Middle frontal gyrus (tissue), 1 donor: ENCODE results near the gene CA10.

Experiments used
- DNase-seq: peaks from one replicate; pipeline ENCODE4 v3.0.0-alpha.2; 2015; ENCODE audit warnings: low spot score; ENCODE audit errors: extremely low spot score

CA10 gene

DNA sequence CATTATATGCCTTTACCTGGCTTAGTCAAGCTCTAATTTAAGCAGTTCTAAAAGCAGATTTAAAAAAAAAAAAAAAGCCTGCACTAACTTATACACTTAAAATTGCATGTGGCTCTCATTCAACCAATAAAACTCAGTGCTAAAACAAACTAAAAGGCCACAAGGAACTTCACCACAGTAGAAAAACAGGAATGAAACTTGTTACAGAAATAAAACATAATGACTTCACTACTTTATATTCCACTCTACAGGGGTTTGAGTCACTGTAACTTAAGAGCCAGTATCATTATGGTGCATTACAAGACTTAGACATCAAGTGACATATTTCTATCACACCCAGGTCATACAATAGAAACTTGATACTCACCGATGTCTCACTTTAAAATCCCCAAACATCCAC, 11.1 kb downstream of the CA10 start:
- DNase-seq, result no peak

DNA sequence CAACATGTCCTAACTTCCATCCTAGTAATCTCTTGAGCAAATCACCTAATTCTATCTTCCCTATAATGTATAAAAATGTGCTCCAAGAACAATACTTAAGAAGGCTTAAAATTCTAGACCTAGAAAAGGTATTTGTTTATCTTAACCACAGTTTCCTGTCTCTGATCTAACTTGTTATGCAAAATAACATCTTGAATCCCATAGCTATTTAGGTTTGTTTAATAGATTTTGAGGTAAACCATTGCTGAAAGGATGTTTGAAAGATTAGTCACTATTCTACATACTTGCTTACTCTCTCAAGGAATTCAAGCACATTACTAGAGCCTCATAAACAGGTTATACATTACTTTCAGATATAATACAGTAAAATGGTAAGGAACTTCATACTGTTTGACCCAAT, 13.0 kb downstream of the CA10 start:
- DNase-seq, result no peak

DNA sequence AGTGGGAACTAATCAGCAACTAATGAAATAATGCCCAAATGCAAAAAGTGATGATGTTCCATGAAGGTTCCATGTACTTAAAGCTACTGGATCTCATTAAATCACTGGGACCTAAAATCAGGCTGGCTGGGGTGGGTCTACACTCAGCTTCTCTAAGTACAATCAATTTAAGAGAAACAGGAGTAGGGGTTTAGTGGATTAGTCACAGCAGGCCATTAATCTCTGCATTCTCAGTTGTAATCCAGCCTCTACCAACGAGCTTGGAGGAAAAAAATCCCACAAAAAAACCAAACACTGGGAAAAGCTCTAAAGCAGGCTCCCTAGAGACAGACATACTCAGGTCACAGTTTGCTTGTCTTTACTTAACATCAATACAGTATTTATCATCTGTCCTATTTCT, 15.0 kb downstream of the CA10 start:
- DNase-seq, result no peak

DNA sequence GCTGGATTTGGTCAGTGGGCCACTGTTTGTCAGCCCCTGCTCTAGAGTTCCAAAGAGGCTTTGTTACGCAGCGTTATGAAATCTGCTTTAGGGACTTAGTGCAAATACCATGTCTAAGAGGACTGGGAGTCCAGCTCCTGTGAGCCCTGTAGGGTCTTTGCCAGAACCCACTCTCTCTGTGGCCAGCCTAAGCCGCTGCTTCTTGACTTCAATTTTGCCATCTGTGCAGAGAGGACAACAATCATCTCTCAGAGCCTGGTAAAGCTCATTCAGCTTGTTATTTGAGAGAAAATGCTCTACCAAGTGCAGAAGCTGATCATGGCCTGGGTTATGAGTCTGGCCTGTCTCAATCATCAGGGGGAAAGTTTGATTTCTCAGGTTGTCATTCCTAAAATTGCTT, 17.9 kb downstream of the CA10 start:
- DNase-seq, result no peak

DNA sequence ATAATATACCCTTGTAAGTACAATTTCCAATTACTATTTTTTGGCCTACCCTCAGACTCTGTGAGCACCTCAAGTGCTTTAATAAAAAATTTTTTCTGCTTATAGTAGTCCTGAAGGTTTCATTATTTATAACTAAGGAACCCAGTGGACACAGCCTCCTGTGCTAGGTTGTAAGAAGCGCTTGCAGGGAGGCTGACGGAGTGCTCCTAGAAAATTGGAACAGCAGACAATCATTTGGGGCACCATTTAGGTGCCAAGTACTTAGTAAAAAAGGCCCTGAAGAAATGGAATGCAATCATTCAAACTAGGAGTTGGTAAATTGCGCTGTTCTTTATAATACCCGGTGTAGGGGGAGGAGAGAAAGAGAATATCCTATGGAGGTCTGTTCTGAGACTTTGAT, 19.8 kb downstream of the CA10 start:
- no peak for DNase-seq

DNA sequence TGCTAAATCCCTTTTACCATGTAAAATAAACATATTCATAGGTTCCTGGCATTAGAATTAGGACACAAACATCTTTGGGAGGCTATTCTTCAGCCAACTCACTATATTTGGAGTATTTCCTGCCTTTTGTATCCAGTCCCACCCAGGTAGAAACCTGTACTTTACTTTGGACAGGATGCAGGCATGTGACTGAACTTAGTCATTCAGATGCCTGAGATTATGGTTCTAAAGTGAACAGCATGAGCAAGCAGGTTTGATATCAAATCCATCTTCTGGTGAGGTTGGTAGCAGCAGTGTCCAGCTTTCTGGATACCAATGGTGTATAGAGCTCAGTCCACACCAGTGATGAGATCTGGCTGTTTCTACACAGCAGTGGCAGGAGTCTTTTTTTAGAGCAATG, 20.2 kb downstream of the CA10 start:
- no peak for DNase-seq

DNA sequence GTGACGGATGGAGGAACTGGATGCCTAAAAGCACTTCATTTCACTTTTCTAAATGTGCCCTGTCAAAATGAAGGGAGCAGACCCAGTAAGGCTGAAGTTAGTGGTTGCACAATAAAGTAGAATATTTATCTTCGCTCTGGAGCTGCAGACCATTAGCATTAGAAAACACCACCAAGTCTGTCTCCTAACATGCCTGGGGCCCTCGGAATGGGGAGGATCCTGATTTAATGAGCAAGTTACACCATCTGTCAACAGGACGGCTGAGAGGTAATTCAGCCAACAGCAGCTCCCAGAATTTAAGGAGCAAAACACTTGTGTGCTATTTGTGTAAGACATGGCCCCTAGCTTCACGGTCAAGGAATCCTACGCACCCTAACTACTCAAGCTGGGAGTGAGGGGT, 22.3 kb downstream of the CA10 start:
- no peak for DNase-seq

DNA sequence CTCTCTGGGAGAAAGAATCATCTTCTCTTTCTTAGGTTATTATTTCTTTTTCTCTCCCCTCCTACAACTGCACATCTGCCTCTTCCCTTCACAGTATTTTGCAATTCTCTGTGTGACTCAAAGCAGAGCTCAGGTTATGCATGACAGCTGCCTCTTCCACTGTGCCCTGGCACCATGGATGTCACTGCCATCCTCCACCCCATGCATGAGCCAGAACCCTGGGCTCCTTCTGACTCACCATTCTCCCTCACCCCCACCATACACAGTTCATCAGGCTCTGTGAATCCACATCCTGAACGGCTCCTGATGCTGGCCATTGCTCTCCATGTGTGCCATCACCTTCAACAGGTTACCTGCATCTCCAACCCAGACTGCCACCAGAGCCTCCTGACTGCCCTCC, 23.9 kb downstream of the CA10 start:
- DNase-seq, result no peak

DNA sequence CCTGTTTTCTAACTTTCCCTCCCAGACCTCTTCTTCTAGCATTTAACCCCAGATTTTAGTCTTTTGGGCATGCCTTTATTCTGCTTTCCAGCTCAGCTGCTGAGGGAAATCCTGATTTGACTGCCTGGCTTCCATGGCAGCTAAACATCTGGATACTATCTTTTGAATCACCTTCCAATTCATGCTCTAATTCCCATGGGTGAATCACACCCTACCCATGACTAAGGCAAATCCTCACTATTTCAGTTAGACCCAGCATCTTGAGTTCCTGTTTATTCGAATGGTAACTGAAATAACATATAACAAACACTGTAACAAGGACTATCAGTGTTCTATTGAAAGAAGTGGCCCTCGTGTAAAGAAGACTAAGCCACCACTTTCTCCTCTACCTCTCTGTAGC, 29.8 kb downstream of the CA10 start:
- DNase-seq, result no peak

DNA sequence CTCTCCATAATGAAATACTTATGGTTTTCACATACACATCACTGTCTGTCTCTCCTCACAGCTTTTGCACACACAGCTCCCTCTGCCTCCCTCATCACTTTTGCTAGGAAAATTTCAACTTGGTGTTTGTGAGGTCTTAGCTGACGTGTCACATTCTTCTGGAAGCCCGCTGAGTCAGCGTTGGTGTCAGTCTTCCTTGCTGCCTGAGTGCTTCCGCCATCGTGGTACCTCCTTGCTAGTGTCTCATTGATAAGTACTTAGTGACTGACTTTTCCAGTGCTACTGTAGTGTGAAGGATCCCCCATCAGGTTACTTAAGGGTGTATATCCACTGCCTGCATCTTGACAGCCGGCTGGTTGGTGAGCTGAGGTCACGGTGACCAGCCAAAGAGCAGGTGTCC, 33.5 kb downstream of the CA10 start:
- no peak for DNase-seq

DNA sequence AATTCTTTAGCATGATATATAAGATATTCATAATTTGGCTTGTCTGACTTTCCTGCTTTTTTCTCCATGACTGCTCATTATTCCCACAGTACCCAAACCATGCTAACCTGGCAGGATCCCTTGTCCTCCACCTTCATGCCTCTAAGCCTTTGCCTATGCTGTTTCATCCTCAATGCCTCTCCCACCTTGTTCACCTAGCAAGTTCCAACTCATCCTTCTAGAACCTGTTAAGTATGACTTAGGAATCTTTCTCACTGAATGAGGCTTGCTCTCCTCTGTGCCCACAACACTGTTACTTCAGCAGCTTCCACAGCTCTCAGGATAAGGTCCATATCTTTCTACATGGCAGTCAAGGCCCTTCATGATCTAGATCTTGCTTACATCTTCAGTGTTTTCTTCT, 34.0 kb downstream of the CA10 start:
- no peak for DNase-seq

DNA sequence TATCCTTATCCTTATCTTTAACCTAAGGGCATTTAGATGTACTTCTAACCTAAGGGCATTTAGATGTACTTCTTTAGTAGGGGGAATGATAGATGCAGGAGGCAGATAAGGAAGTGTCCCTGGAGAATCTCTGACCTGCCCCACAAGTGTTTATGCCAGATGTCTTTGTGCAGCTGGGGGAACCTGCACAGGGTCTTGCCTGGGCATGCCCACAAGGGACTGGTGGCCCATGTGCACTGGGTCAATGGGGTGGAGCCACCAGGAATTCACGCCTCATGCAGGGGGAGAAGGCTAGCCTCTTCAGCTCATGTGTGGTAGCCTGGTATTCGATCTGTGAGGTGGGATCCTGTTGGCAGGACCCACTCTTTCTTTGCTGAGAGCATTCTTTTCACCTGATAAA, 38.0 kb downstream of the CA10 start:
- DNase-seq, result no peak

DNA sequence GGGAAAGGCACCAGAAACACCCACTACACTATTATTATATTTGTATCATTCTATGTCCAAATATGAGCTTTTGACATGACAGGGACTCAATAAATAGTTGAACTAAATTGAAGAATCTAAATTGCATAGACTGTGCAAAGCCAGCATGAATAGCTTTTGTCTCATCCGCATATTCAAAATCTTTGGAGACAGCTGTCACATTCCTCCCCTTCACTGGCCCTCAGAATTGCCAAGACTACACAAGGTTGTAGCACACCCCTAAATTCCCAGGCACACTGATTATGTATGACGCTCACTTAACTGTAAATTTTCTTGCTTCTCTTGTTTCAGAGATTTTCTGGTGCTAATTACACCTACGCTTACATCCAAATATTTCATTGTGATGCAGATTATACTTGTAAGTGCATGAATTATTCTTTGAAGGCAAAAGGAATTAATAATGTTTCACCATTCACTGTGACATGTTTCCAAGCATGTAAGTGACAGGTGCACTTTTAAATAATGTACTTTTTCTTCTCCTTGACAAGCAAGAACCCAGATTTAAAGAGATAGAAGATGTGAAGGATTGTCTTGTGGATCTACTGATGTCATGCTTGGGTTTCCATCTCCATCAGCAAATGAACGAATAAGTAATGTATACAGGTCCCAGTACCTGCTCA, 47.5 kb downstream of the CA10 start:
- DNase-seq, result no peak

DNA sequence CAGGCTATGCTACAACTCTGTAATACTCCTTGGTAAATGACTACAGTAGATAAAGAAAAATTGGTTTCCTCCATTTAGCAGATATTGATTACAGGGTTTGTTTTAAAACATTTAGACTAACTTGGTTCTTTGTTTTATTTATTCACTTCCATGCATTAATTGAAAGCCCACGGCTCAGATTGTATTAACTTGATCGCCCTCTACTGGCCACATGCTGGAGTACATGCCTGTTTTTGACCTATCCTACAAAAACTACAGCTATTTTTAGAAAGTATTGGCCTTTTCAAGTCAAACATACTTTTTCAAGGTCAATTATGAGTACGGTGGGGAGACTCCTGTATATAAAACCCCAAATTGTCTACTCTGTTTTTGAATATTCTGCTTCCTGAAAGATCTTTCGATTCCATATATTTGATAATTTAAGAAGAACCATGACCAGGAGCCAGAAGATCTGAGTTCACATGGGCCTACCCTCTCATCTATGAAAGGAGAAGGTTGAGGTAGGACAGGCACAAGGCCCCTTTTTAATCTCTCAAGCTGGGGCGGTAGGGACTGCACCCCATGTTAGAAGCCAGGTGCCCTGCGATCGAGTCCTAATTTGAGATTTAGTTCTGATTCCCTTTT, 51.8 kb downstream of the CA10 start:
- DNase-seq, result peak; percentile 50

DNA sequence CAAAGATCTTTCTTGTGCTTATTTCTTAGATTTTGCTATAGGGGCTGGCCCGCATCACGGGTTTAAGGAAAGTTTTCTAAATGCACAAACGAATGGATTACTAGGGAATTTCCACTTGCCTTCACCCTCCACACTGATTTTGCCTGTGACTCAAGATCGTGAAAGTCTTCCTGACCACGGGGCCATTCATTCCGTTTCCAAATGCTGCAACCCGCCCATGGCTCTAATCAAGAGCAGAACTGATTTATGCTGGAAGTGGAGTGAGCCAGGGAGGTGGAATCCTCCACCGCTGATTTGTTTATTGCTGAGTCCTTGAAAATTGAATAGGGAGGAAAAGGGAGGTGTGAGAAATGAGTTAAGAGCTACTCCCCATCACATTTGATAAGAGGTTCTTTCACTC, 52.4 kb downstream of the CA10 start:
- no peak for DNase-seq

DNA sequence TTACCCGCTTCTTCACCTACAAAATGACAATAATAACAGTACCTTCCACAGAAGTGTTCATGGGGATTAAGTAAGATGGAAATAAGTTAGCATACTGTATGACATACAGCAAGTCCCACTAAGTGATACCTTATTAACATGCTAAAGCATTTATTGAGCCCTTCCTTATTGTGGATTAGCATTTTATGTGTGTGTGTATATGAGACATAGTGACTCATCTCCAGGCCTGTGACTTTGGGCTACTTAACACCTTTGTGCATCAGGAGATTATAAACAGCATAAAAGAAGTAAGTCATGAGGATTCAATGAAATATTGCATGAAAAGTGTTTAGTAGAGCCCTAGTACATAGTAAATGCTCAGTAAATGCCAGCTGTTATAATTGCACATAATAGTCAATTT, 52.9 kb downstream of the CA10 start:
- DNase-seq, result no peak

DNA sequence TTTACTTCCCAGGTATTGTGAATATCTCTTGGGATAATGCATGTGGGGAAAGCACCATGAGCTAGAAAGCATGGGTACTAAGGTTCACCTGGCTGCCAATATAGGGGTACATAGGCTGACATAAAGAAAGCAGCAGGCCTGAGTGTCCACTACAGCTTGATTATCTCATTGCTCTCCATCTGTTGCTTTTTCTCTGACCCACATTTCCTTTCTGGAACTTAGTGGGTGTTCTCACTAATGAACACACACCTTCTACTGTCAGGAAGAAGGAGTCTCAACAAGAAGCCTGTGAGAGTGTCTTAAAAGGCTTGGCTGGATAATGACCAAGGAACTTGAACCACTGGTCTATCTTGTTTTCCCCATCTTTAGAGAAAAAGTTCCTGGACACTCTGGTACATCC, 62.5 kb downstream of the CA10 start:
- DNase-seq, result no peak

DNA sequence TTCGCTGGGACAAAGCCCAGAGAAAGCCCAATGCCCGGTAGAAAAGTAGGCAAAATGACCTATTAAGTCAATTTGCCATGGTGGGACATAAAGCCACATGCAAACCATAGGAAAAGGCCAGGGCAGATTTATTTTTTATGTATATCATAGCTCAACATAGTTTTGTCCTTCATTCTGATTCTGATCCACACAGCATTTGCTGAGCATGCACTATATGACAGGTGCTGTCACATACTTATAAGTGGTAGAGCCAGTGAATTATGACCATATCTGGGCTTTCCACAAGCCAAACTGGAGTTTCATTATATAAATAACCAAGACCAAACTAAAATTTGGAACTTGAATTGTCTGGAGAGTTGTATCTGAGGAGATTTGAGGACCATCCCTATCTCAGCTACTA, 74.3 kb downstream of the CA10 start:
- no peak for DNase-seq

DNA sequence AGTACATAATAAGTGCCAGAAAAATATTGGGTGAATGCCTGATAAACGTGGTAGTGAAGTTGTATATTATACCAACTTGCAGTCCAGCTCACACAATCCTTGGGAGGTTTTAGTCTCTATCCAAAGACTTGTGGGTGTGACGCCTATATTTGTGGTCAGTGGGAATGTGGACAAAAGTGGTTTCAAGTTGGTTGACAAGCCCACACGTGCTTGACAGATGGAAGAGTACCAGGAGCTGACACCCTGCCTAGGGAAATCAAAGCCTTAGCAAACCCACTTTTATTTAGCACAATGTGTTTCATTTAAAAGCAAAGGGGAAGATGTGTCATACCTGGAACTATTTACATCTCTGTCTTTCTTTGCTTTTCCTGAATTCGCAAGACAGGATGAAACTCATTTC, 79.0 kb downstream of the CA10 start:
- no peak for DNase-seq

DNA sequence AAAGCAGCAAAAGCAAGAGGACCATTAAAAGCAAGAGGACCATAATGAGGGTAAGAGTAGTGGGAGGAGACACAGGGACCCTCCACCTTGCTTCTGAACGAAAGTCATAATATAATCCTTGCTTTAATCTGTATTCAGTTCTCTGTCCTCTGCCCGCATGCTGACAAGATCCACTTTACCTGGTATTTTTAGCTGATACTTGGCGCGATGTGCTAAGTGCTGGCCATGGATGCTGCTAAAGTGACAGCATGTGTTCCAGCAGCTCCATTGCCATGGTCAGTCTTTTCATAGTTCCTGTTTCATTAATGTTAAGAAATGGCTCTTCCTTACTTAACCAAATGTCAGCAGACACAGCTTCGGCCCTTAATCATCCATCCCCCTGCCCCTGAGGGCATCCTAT, 86.8 kb downstream of the CA10 start:
- DNase-seq, result no peak

DNA sequence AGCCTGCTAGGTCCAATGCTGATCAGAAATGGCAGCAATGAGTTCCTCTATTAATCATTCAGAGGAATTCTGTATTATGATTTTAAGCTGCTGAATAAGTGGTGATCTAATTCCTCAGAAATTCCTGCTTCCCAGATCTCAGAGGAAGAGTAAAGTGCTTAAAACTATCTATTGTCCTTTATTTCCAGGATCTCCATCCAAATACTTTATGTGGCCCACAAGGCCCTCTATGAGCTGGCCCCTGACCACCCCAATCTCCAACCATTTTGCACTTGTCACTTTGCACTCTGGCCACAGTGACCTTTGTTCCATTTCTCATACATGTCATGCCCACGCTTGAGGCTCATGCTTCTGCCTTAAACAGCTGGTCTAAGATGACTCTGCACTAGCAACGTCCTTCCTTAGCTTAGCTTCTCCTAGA, 93.7 kb downstream of the CA10 start:
- DNase-seq, result no peak

DNA sequence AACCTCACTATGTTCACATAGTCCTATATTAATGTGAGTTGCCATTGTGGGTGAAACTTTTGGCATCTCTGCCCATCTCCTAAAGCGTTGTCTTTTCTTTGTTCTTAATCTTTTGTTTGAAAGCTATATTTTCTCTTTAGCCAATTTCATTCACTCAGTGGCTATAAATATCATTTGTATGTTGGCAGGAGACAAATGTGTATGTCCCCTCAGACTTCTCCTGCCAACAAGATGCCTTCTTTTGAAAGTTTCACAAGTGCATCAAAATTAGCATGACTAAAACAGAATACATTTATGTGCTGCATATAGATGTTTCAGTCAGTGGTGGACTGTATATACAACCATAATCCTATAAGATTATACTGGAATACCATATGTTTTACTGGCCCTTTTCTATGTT, 109.0 kb downstream of the CA10 start:
- no peak for DNase-seq

DNA sequence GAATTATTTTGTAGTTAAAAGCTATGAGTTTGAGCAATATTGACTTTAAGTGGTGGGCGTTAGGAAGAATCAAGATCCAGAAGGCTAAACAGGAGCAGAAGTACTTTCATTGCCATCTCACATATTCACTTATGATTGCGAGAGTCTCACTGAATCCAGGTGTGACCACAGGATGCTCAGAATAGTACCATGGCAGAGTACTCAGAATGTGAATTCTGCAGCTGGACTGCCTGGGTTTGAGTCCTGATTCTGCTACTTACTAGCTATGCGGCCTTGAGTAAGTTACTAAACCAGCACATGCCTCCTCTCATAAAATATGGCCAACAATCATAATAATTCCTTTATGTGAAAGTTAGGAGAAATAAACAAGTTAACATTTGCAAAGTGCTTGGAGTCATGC, 109.5 kb downstream of the CA10 start:
- DNase-seq, result no peak
